CD4-positive, alpha-beta T cell treated with Interferon alpha-2 for 1 hour (primary cell): ENCODE results near the gene PPIP5K2.

Experiments used
- DNase-seq, 2 donors: peaks; one replicate each; pipeline ENCODE4 v3.0.0-alpha.2; 2020 to 2022

PPIP5K2 gene

DNA sequence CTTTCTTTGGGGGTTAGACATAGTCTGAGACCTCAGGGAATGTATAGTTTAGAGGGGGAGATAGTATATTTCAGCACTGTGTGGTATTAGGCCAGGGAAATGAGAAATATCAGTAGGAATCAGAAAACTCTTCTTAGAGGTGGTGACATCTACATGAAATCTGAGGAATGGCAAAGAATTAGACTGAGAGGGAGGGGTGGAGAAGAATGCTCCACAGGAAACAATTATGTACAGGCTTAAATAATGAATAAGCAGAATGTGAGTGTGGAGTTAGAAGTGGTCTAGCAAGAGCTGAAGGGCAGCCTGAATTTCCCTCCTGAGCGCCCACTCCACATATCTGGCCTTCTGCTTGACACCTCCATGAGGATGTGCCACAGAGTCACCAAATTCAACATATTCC is 134.8 kb downstream of the PPIP5K2 start:
- DNase-seq: no peak

DNA sequence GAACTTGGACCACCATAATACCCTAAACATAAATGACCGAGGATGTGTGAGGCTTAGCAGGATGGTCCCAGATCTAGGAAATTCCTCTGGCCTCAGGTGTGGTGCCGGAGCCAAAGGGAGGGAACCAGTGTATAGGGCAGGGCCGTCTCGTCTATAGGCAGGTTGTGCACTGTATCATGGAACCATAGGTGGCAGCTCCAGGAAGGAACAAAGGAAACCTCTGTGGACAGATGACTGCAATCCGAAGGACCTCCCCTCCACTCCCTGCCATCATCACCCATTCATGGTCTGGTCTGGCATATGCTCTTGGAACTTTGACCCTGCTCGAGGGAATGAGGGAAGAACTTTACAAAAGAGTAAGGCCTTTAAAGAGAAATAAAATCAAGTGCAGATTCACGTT is 135.6 kb downstream of the PPIP5K2 start:
- DNase-seq: no peak

DNA sequence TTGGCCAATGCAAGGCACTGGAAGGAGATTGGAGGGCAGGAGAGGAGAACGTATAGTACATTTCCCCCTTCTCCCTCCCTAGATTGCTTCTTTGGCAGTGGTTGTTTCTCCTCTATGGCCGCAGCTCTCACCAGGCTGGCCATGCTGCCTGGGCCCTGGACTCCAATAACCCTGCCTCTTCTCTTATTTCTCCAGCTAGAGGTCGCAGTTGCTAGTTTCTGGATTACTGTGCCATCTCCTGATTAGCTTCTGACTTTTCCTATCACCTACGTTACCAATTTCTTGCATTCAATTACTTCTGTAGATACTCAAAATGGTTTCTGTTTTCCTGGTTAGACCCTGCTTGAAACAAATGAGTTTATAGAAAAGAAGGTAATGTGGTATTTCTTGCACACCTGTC is 136.1 kb downstream of the PPIP5K2 start:
- DNase-seq: no peak

DNA sequence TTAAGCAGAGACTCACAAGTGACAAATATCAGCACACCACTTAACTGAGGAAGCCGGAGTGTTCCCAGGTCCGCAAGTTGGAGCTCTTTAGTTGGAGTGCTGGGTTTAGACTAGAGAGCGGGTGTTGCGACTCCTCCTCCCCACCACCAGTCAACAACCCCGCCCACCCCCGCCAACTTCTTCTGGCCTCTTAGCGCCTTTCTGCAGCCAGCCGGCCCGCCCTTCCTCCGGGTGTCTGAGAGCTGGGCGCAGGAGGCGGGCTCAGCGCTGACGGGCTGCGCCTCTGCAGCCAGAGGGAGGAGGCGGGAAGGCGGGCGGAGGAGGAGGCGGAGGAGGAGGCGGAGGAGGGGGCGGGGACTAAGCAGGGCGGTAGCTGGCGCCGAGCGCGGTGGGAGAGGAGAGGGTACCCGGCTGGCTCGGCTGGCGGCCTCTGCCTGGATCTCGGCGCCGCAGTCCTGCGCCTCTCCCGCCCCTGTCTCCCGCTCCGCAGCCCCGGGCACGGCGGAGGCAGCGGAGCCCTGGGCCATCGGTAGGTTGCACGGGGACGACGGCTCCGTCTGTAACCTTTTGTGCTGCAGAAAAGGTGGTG is 138.4 kb downstream of the PPIP5K2 start, which contains the start of gene MACIR:
MACIR (plus strand) TSS at position 396 of the 589 bp plus-strand sequence. CDS start 17,157 bp downstream, outside the sequence.
- DNase-seq: peak; percentile 94 to 95

DNA sequence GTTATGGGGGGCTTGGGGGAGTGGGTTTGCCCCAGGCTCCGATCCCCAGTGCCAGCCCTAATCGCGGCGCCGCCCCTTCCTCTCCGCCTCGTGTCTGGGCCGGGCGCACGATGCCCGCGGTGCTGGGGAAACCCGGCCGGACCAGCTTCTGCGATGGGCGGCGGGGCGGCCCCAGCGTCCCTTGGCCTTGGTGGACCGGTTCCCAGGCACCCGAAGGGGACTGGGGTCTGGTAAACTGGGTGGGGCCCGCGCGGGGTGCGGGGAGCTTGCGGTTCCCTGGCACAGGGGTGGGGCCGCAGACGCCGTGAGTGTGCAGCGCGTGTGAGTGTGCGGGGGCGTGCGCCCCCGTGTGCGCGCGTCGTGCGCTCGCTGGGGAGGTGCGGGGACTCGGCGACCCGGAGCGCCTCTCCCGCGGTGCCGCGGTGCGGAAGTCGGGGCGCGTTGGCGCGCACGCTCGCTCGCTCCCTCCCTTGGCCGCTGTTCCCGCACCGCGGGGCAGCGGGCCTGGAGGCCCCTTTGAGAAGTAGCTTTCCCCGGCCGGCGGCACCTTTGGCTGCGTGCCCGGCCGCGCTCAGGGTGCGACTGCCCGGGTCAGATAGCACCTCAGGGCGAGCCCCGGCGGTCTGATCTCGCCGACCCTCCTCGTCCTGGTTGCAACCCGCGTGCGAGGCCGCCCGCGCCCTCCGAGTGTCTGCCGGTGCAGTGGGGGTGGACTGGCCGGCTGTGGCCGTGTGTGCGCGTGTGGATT is 139.0 kb downstream of the PPIP5K2 start:
- peak; percentile 56 to 69 for DNase-seq

DNA sequence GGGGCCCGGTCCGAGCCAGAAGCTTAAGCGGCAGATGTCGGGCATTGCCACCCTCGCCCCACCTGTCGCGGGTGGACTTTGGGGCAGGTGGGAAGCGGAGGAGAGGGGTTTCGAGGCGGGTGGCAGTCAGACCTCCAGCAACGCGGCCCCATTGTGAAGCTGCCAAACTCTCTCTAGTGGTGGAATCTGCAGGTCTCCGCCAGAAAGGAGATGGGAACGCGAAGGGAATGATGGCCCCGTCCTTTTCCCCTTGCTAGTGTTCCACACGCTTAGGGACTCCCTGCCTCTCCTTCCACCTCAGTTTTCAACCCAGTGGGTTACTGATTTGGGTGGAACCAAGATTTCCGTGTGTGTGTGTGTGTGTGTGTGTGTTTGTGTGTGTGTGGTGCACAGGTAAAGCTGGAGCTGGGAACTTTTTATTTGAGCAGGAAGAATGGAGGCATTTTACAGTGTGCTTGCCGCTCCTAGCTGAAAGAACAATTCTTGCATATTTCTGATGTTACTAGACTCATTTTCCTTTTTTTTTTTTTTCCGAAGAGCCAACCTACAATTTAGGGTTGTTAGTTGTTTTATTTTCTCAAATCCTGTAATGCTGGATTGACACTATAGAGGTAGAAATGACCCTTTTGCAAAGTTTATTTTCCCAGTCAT is 139.7 kb downstream of the PPIP5K2 start:
- peak in 1 of 2 donors; percentile 1 for DNase-seq

DNA sequence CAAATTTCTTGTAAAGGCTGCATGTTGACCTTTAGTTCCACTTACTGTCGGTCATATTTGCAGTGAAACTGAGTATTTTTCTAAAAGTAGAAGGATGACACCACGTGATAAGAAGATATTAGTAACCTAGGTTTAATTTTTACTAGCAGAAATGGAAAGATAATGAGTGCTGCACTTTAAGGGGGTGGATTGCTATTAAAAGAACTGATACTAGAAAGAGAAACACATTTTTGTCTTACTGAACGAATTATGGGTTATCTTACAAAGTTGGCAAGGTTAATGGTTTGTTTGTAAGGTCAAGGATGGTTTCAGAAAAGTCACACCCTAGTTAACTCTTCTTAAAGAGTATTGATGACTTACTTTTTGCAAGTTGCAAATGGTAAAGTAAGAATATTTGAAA is 140.8 kb downstream of the PPIP5K2 start:
- DNase-seq: no peak
